T-helper 1 cell treated with Interleukin-12 subunit alpha and Interleukin-12 subunit beta and Interleukin-4 antibody, amounts not matched to agents 30 ng/mL and 1 ng/mL, for 36 hours (primary cell): ENCODE measurements around the gene ICA1. TPM values are rescaled to one million over a fixed set of nuclear protein-coding genes. Genes with fewer than 3 reads are reported as not detected.

Experiments
- intact Hi-C: fragments of 100-400 bp; cut with micrococcal nuclease; formaldehyde crosslinking; loops from one replicate; pipeline ENCODE4 v1.15.1; 2024
- total RNA-seq: library from RNA; stranded (reverse); gene quantifications from 2 replicates; pipeline ENCODE4 v1.2.3, GENCODE V29; 2022

ICA1 gene
- total RNA-seq: 0.95 and 2.0 TPM in 2 replicates

DNA sequence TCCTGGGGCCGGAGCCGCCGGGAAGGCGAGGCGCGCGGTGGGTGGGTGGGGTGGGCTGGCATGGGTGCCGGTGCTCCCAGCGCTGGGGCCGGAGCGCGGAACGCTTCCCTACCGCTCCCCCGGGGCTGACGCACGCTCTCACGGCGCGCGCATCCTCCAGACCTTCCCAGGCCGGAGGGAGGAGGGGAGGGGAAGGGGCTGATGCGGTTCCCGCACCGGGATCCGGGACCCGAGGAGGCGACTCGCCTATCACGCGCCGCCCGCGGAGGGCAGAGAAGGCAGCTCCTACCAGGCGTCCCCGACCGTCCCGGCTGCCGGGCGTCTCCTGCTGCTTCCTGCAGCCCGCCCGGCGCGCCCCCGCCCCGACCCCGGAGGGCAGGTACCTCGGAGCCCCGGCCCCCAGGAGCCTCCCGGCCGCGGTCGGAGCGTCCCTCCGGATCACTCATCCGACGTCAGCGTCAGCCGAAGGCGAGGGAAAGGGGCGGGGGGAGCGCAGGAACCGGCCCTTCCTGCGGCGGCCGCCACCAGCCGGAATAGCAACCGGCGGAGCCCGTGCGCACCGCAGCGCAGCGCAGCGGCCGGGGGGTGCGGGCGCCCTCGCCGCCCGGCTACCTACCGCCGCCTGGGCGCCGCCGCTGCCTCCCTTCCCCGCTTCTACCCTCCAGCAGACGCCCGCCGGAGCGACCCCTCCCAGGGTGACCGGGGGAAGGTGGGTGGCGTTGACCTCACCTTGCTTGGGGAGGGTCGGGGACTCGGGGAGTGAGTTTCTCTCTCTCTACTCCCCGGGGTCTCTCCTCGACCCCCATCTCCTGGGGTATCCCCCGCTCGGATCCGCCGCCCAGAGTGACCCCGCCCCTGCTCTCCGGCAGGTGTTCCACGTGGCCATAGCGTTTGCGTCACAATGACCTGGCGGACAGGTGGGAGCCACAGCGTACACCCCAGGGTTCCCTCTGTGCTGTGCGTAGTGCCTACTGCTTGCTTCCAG, at the start of gene ICA1:
Gene ICA1, minus strand, starts transcription at position 457 of the 985 bp plus-strand sequence. CDS start 26,241 bp downstream, outside the sequence.
- intact Hi-C loops: no loop called here

- intact Hi-C loops: no loop called here
These were observed 48.9 kb upstream of the ICA1 start for GRCh38 chr7:8310876-8311275.

DNA sequence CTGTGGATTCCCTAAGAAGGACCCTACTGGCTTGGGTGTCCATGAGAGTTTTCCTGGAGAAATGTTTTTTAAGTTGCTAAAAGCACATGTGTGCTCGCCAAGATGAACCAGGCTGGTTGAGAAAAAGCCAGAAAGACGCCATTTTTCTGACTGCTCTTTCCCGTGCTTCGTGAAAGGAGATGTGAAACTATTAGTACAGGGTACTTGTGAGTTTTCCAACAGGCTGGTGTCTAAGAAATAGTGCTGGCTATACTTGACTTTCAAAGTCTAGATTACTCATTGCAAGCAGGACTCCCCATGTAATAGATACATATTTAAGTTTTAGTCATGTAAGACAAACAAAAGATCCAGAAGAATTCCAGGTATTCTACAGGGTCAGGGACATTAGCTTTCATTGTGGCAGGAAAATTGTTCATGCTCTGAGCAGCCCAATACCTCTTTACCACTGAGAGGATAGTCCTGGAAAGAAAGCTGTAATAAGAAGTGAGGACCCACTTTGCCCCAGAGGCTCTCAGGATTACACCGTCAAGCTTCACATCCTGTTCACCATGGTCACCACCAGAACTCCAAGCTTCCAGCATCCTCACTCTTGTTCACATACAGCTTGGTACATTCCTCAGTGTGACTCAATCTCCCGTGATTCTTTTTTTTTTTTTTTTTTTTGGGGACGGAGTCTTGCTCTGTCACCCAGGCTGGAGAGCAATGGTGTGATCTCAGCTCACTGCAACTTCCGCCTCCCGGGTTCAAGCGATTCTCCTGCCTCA, 43.8 kb upstream of the ICA1 start:
- intact Hi-C loops: no loop called here

GRCh38 chr7:8305104-8305503, 43.1 kb upstream of the ICA1 start:
- intact Hi-C loops: no loop called here

DNA sequence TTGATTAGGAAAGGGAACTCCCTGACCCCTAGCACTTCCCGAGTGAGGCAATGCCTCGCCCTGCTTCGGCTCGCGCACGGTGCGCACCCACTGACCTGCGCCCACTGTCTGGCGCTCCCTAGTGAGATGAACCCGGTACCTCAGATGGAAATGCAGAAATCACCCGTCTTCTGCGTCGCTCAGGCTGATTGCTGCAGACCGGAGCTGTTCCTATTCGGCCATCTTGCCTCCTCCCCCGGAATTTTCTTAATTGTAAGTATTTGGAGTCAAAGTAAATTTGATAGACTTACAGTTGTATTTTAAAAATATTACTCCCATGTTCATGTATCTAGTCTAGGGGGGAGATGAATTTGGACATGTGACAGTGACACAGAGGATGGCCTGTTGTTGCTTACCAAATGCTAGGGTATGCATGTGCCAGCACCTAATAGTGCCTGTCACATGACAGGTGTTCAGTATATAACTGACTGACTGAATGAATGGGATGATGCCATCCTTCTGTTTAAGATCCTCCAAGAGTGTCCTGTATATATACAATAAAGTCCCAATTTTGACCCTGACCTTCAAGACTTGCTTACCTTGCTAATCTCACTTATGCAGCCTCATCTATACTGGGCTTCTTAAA, 42.0 kb upstream of the ICA1 start:
- intact Hi-C loops: no loop called here

DNA sequence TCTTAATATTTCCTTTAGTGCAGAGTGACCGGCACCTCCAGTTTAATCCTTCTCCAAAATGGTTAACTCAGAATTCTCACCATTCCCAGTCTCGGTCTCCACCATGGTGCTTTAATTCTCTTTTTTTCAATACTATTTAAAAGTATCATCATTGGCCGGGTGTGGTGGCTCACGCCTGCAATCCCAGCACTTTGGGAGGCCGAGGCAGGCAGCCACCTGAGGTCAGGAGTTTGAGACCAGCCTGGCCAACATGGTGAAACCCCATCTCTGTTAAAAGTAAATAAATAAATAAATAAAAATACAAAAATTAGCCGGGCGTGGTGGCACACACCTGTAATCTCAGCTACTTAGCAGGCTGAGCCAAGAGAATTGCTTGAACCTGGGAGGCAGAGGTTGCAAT, 35.1 kb upstream of the ICA1 start:
- intact Hi-C loops: loop anchor here (2.0 to 10.0 kb wide), 2 partner anchors 656 to 1332 kb away; partner anchors contain the start of gene UMAD1

- intact Hi-C loops: loop anchor here (1.0 to 10.0 kb wide), 9 partner anchors 79 to 1332 kb away; partner anchors contain the start of gene UMAD1
These were observed 34.3 kb upstream of the ICA1 start for GRCh38 chr7:8296362-8296659.

GRCh38 chr7:8295638-8296361, 33.8 kb upstream of the ICA1 start:
- intact Hi-C loops: loop anchor here (1.0 to 10.0 kb wide), 9 partner anchors 78 to 1331 kb away; partner anchors contain the start of gene UMAD1

- intact Hi-C loops: loop anchor here (10.0 kb wide), 1 partner anchor 1327 kb away; no protein-coding TSS in a partner anchor
These were observed 29.6 kb upstream of the ICA1 start for GRCh38 chr7:8291397-8292141.

GRCh38 chr7:8290645-8291308, 28.8 kb upstream of the ICA1 start:
- intact Hi-C loops: loop anchor here (10.0 kb wide), 1 partner anchor 1326 kb away; no protein-coding TSS in a partner anchor

- intact Hi-C loops: no loop called here
These were observed 24.2 kb upstream of the ICA1 start for GRCh38 chr7:8286118-8286517.

- intact Hi-C loops: no loop called here
These were observed 23.2 kb upstream of the ICA1 start for GRCh38 chr7:8285155-8285554.

GRCh38 chr7:8284606-8285005, 22.6 kb upstream of the ICA1 start:
- intact Hi-C loops: no loop called here

DNA sequence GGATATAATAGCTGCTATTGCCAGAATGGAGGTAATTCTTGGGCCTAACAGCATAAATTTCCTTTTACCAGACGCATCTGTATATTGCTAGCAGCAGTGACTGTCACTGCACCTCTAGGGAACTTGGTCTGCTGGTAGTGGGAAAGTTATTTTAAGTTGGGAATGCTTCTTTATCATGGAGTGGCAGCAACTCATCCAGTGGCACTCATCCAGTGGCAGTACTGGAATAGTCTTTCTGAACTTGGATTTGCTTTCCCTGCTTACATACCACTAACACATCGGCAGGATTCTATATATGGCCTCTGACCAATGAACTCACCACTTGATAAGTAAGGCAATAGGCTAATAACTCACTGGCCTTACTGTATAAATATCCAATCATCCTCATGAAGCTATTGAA, 22.0 kb upstream of the ICA1 start:
- intact Hi-C loops: no loop called here

DNA sequence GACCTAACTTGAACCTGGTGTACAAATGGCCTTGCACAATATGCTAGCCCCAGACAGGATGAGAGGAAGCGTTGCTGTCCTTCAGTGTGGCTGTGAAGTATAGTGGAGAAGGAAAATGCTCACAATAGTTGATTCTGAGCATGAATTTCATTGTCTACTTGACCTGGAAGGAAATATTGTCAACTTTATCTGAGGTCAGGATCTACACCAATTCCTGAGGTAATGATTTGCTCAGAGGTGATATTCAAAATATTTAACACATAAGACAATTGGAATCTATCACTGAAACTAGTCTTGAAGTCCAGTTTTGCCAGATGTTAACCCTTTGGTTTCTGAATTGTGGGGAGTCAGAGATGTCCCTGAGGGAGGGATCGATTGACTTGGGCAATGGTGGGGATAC, 20.9 kb upstream of the ICA1 start:
- intact Hi-C loops: no loop called here

DNA sequence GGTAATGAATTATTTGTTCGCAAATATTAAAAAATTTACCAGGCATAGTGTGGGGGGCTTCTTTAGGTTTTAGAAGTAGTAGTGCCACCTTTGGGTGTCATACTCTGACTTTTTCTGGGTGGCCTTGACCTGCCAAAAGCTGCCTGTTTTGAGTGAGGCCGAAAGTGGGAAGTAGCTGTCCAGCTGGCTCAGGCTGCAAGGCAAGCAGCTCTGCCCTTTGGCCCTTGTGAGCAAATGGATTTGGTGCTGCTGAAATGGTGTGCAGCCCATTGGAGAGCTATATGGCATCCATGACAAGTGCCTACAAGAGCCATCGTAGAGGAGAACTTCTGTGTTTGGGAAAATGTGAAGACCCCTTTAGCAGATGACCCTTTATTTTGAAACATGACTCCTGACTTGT, 20.2 kb upstream of the ICA1 start:
- intact Hi-C loops: no loop called here

DNA sequence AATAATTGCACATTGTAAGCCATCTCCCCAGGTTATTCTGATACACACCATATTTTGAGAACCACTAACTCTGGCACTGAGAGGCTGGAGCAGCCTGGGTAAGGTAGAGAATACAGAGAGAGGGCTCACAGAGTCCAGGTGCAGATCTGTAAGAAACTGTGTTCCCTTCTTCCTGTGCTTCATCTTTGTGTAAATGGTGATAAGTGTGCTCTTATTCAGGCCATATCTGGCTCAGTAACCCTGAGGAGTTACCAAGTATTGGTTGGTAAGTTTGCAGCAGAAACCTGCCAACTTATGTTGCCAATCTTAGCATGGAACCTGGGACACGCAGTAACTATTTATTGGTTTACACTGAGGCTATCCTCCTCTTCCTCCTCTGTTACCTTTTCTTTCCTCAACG, 16.2 kb upstream of the ICA1 start:
- intact Hi-C loops: no loop called here

DNA sequence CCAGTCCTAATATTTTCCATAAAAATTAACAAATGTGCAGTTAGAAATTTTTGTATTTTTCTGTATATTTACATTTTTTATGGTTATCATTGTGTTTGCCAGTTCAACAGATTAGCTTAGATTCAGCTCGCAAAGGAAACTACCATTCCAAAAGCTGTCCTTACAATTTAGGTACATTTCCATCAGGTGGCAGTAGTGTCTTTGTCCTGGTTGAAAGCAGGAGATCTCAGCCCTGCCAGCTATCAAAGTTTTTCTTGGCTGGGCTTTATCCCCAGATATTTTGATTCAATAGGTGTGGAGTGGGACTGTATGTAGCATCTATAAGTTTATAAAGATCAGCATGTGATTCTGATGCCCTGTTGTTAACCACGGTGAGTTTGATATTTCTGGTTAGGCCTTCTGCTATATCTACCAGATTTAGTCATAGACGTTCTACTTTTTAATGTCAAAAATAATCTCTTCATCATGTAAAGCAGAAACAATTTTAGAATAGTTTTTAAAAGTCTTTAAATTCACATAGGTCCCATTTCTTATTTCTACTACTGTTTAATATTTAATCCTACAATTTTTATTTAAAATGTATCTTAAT, 15.5 kb upstream of the ICA1 start:
- intact Hi-C loops: no loop called here

DNA sequence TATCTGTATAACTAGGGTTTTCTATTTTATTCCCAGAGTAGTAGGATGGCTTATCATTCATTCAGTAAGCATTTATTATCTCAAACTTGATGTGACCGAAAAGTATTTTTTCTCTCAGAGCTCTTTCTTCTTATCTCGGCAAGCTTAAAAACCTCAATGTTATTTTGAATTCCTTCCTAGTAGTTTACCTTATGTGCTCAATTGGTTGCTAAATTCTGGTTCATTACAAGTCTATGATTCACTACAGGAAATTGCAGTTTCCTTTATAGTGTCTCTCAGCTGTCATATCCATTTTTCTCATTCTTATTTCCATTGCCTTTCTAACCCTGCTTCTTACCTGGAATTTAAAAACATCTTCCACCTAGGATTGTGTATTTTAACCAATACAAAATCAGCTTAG, 12.6 kb upstream of the ICA1 start:
- intact Hi-C loops: no loop called here
